SK-N-MC (cell line): ENCODE data around the gene CAPN15.
"Not testable (repeated sequence)": the region's sequence is repeated elsewhere in the genome, so short reads cannot be mapped to it uniquely, and the experiment has no call there.

Experiments
- DNase-seq: peaks from one replicate; pipeline ENCODE4 v3.0.0-alpha.2; 2011; ENCODE audit warnings: low read depth, low spot score
- H3K27ac ChIP-seq: fragments of 200-600 bp; sonication (generic); 2 replicates; pipeline ENCODE4 v1.5.1; 2016; ENCODE audit warnings: mixed run types
- H3K36me3 ChIP-seq: fragments of 200-600 bp; sonication (generic); 2 replicates; pipeline ENCODE4 v1.6.1; 2017; ENCODE audit warnings: antibody characterized with exemption, low read length, mixed read lengths; ENCODE audit not compliant: insufficient read depth
- H3K4me3 ChIP-seq: fragments of 200-600 bp; sonication (generic); 2 replicates; pipeline ENCODE4 v1.5.1; 2016
- H3K9ac ChIP-seq: fragments of 200-600 bp; sonication (generic); 2 replicates; pipeline ENCODE4 v1.8.0; 2017; ENCODE audit warnings: mixed run types, mixed read lengths; ENCODE audit not compliant: insufficient read length
- H3K9me3 ChIP-seq: fragments of 200-600 bp; sonication (generic); 2 replicates; pipeline ENCODE4 v1.6.1; 2017; ENCODE audit warnings: low read depth, mild to moderate bottlenecking, antibody characterized with exemption, low read length, moderate library complexity, mixed read lengths
- EZH2 ChIP-seq: fragments of 200-600 bp; sonication (generic); IDR thresholded peaks from one replicate; pipeline ENCODE4 v1.6.1; 2017; ENCODE audit warnings: antibody characterized with exemption
- FOXP2 ChIP-seq: optimal IDR thresholded peaks from 2 replicates; pipeline ENCODE3; 2011; ENCODE audit warnings: mild to moderate bottlenecking, moderate library complexity; ENCODE audit not compliant: insufficient read depth; ENCODE audit errors: extremely low read length, control extremely low read depth
- POLR2AphosphoS5 ChIP-seq: IDR thresholded peaks from 2 replicates; pipeline ENCODE4 v1.6.1; 2012; ENCODE audit warnings: mild to moderate bottlenecking, low read depth, low read length, borderline replicate concordance

Gene CAPN15

DNA sequence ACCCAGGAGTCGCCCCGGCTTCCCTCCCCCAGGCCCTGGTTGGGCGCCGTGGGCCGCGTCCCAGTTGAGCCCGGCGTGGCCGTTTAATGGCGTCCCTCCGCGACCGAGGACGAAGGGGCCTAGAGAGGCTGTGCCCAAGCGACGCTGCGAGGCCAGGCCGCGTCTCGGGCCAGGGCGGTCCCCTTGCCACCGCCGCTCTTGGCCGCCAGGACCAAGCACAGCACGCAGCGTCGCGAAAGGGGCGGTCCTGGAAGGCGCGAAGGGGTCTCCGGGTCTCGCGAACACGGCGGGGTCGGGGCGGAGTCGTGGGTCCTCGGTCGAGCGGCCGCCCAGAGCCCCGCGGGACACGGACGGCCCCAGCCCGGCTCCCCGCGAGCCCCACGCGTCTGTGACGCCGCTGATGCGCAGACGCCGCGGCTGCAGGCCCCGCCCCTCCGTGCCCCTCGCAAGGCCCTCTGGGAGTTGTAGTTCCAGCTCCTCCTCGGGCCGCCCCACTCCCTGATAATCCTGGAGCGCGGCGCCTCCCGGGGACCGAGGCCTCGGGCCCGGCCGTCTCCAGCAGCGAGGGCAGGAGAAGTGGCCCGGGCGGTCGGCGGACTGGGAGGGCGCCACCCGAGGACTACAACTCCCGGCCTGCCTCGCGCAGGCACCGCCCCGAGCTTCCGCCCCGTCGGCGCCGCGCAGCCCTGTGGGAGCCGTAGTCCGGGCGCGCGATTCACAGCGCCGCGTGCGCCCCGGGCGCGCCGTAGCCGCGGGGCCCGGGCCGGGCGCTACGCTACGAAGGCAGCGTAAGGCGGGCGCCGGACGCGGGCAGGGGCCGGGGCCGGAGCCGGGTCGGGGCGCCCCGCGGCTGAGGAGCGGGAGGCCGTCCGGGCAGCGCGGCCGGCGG, at the start of gene CAPN15:
Gene CAPN15 (plus strand): TSS at position 698 of the 889 bp plus-strand sequence. CDS start 19,127 bp downstream, outside the sequence.
- H3K27ac ChIP-seq: peak within 1 kb of the TSS; percentile 97
- peak; percentile 14 for DNase-seq
- no peaks in the 10 kb centered on the region for H3K36me3 ChIP-seq

DNA sequence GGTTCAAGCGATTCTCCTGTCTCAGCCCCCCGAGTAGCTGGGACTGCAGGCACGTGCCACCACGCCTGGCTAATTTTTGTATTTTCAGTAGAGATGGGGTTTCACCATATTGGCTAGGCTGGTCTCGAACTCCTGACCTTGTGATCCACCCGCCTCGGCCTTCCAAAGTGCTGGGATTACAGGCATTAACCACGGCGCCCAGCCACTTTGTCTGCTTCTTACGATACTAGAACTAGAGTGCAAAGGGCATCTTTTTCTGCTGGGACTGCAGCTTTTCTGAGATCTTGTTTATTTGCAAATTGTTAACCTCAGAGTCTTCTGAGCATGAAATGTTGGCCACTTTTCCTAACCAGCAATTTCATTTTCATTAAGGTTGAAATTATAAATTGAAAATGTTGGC, 49.2 kb upstream of the CAPN15 start:
- not testable (repeated sequence) for DNase-seq, H3K9ac ChIP-seq, H3K36me3 ChIP-seq, H3K9me3 ChIP-seq, H3K27ac ChIP-seq, H3K4me3 ChIP-seq

More for the DNA sequence above, at the start of gene CAPN15:
- peak within 1 kb of the TSS; percentile 89 for H3K9ac ChIP-seq
- peak within 1 kb of the TSS; percentile 94 for H3K4me3 ChIP-seq
- H3K9me3 ChIP-seq: no peaks in the 10 kb centered on the region
- peak; percentile 77; the same call in 1 of the 2 replicates for TF ChIP-seq POLR2AphosphoS5
- no peak for TF ChIP-seq FOXP2

DNA sequence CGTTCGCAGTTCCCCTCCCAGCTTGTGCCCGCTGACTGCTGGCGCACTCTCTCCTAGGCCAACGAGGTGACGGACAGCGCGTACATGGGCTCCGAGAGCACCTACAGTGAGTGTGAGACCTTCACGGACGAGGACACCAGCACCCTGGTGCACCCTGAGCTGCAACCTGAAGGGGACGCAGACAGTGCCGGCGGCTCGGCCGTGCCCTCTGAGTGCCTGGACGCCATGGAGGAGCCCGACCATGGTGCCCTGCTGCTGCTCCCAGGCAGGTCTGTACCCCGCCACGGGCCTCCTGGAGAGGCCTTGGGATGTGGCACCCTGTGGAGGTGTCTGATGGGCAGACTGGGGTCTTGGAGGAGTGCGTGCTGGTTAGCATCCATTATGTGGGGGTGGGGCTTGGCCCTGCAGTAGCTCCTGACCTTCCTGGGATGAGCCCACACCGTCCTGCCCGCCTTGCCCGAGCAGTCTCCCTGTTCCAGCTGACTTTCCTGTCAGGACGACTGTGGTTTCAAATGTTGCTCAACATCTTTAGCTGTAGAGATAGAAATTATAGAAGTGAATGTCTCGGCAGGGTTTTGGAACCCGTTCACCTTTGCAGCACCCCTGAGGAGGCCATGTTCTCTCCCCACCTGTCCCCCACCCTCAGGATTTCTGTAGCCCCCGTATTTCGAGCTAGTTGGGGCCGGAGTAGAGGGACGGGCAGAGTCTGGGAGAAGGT, 44.9 kb upstream of the CAPN15 start:
- H3K9ac ChIP-seq: no peak overlapping the region
- TF ChIP-seq EZH2 (no peak), POLR2AphosphoS5 (no peak), FOXP2 (no peak)
- H3K27ac ChIP-seq: no peak overlapping the region
- no peak overlapping the region for H3K4me3 ChIP-seq
- no peaks in the 10 kb centered on the region for H3K9me3 ChIP-seq
- no peaks in the 10 kb centered on the region for H3K36me3 ChIP-seq
- no peak for DNase-seq

DNA sequence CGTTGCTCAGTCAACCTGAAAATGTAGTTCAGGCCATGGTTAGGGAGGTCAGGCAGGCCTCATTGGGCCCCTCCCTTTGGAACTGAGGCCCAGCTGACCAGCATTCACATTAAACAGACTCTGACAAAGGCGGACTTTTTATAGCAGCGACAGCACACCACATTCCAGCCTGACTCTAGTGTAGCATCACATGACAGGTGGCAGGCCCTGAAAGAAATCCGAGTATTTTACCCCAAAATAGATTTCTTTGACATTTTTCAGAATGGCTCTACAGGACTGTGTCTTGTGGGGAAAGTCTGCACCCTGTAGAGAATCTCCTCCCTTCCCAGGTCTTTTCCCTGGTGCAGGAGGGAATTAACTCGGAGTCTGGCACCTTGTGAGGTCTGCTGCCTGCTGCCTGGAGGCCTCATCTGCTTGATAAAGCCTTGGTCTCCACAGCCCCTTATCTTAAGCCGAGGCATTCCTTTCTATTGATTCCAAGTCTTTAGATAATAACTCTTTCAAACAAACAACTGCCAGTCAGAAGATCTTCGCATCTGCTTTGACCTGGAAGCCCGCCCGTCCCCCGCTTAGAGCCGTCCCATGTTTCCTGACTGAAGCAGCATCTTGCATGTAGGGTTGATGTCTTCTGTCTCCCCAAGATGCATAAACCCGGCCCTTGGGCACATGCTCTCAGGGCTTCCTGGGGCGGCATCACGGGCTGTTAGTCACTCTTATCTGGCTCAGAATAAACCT, 44.0 kb upstream of the CAPN15 start:
- DNase-seq: no peak
- Histone ChIP-seq H3K9me3 (no peaks in the 10 kb centered on the region), H3K9ac (no peak overlapping the region), H3K36me3 (no peaks in the 10 kb centered on the region), H3K27ac (0 out of 2 replicates have a peak overlapping the region, but pooled peaks have one; percentile 19), H3K4me3 (no peak overlapping the region)
- TF ChIP-seq FOXP2 (no peak), POLR2AphosphoS5 (no peak), EZH2 (no peak)

DNA sequence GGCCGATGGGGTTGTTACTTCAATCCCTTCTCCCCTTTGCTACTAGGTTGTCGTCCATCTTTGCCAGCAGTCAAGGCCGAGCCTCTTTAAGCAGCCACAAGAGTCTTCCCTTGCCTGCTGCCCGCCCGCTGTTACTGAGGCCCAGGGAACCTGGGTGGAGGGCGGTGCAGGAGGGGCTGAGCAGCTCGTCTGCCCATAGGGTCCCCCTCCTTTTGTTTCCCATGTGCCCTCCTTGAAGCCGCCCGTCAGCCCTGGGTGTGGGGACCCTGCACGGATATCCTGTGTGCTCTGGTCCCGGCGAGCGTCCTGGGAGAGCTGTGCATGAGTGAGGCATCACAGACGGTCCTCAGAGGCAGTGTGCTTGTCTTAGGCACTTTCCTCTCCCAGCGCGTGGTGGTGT, 37.9 kb upstream of the CAPN15 start:
- H3K36me3 ChIP-seq: no peaks in the 10 kb centered on the region; the same call in 1 of the 2 replicates
- H3K9me3 ChIP-seq: no peaks in the 10 kb centered on the region
- TF ChIP-seq EZH2 (no peak), FOXP2 (no peak), POLR2AphosphoS5 (no peak)
- H3K9ac ChIP-seq: no peak overlapping the region
- H3K27ac ChIP-seq: no peak overlapping the region
- DNase-seq: no peak
- H3K4me3 ChIP-seq: no peak overlapping the region

DNA sequence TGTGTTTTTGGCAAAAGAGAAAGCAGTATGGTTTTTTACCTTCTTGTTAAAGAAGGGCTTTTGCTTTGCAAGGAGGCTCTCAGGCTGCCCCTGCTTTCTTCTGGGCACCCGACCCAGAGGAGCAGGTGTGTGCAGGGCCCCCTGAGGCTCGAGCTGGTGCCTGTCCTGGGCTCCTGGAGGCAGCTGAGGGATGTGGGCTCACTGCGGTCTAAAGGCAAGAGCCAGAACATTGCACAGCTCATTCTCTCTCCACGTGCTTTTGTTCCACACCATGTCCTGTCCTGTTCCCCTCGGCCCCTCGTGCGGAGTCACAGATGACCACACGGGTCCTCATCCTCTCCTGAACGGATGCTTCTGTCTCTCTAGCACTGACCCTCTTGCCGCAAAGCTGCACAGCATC, 36.7 kb upstream of the CAPN15 start:
- H3K36me3 ChIP-seq: no peaks in the 10 kb centered on the region; the same call in 1 of the 2 replicates
- H3K9ac ChIP-seq: no peak overlapping the region
- H3K9me3 ChIP-seq: no peaks in the 10 kb centered on the region
- H3K27ac ChIP-seq: no peak overlapping the region
- no peak for DNase-seq
- no peak overlapping the region for H3K4me3 ChIP-seq
- TF ChIP-seq EZH2: no peak
- no peak for TF ChIP-seq FOXP2
- TF ChIP-seq POLR2AphosphoS5: no peak

DNA sequence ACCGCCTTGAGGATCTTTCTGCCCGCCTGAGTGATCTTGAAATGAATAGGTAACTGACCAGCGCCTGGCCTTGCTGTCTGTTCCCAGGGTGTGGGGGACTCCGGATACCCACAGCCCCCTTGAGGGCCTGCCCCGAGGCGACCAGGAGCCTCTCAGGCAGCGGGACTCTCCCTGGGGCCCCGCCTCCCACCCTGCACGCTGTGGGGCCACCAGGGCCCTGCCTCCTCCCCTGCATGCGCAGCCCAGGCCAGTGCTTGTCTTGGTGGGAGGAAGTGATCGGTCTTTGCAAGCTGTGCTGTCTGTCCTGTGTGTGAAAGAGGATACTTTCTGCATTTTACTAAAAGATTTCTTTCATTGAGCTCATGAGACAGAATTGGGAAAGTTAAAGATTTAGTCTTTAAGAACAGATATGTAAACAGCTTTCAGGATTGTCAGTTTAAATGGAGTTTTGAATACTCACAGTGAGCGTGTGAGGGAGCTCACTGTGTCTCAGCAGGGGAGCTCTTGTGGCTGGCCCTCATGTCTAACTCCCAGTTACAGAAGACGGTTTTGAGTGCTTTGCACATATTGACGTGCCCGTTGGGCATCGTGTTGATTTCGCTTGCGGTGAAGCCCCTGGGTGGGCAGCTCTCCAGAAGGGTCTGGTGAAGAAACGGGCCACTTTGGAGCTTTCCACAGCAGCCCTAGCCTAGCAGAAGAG, 36.1 kb upstream of the CAPN15 start:
- H3K9ac ChIP-seq: peak overlapping the region; percentile 29
- no peaks in the 10 kb centered on the region; the same call in 1 of the 2 replicates for H3K36me3 ChIP-seq
- peak overlapping the region; percentile 21; the same call in 1 of the 2 replicates for H3K27ac ChIP-seq
- TF ChIP-seq POLR2AphosphoS5: no peak
- no peak for TF ChIP-seq FOXP2
- TF ChIP-seq EZH2: no peak
- no peaks in the 10 kb centered on the region for H3K9me3 ChIP-seq
- no peak overlapping the region for H3K4me3 ChIP-seq
- DNase-seq: no peak
